Fibroblast of lung (primary cell): ENCODE results near the gene ZNF467. TPM values are rescaled to one million over a fixed set of nuclear protein-coding genes. Genes with fewer than 3 reads are reported as not detected.

Experiments
- DNase-seq, 2 donors: peaks; one replicate each; pipeline versions ENCODE4 v3.0.0 to v3.0.0-alpha.2; 2010; ENCODE audit warnings: low read depth in 2 of 2
- H2AFZ ChIP-seq: 2 replicates; pipeline ENCODE4 v1.5.1; 2012; ENCODE audit warnings: low read length, control low read depth, inconsistent platforms
- H3K27ac ChIP-seq: 2 replicates; pipeline ENCODE4 v1.5.1; 2011; ENCODE audit warnings: low read length, control low read depth; ENCODE audit not compliant: insufficient read depth
- H3K27me3 ChIP-seq: 2 replicates; pipeline ENCODE4 v1.5.1; 2011; ENCODE audit warnings: mild to moderate bottlenecking, low read length; ENCODE audit not compliant: control insufficient read depth, insufficient read depth
- H3K36me3 ChIP-seq: 2 replicates; pipeline ENCODE4 v1.5.1; 2011; ENCODE audit warnings: low read length; ENCODE audit not compliant: control insufficient read depth, insufficient read depth
- H3K4me1 ChIP-seq: 2 replicates; pipeline ENCODE4 v1.5.1; 2011; ENCODE audit warnings: low read length; ENCODE audit not compliant: control insufficient read depth, insufficient read depth; ENCODE audit errors: extremely low read depth
- H3K4me2 ChIP-seq: 2 replicates; pipeline ENCODE4 v1.5.1; 2011; ENCODE audit warnings: low read length, control low read depth; ENCODE audit not compliant: insufficient read depth; ENCODE audit errors: extremely low read depth
- H3K4me3 ChIP-seq, 4 experiments: fragments of 200-600 bp in 1 of 4; sonication (generic) in 1 of 4; replicated peaks in 1 of 4; 2 replicates each; pipeline ENCODE4 v1.5.1; 2011 to 2016; ENCODE audit warnings: low read length in 4 of 4, low read depth in 3 of 4, mild to moderate bottlenecking in 3 of 4, control low read depth in 2 of 4, inconsistent platforms in 1 of 4, mixed read lengths in 1 of 4; ENCODE audit not compliant: insufficient read depth in 1 of 4; ENCODE audit errors: control extremely low read depth in 1 of 4
- H3K79me2 ChIP-seq: 2 replicates; pipeline ENCODE4 v1.5.1; 2012; ENCODE audit warnings: mild to moderate bottlenecking, low read length, inconsistent platforms; ENCODE audit not compliant: control insufficient read depth, insufficient read depth
- H3K9ac ChIP-seq: 2 replicates; pipeline ENCODE4 v1.5.1; 2011; ENCODE audit warnings: mild to moderate bottlenecking, low read length, control low read depth; ENCODE audit not compliant: insufficient read depth
- H3K9me3 ChIP-seq: 2 replicates; pipeline ENCODE4 v1.5.1; 2012; ENCODE audit warnings: low read depth, low read length; ENCODE audit not compliant: control insufficient read depth, insufficient read depth
- H4K20me1 ChIP-seq: 2 replicates; pipeline ENCODE4 v1.5.1; 2011; ENCODE audit warnings: low read length; ENCODE audit not compliant: control insufficient read depth, insufficient read depth; ENCODE audit errors: extremely low read depth
- EZH2 ChIP-seq: IDR thresholded peaks from 2 replicates; pipeline ENCODE4 v1.5.1; 2012; ENCODE audit warnings: low read length, control low read depth, mild to moderate bottlenecking; ENCODE audit errors: missing control alignments
- polyA plus RNA-seq, 2 donors: library from polyadenylated mRNA; depleted of rRNA in 1 of 2; stranded (reverse) in 1 of 2; unstranded in 1 of 2; fragments of >200 nt; gene quantifications; 2 replicates each; pipeline ENCODE4 v1.2.1, GENCODE V29; 2011 to 2012; ENCODE audit warnings: missing spikeins in 1 of 2
- total RNA-seq: library from RNA; depleted of rRNA; stranded (reverse); fragments of >200 nt; gene quantifications from 2 replicates; pipeline ENCODE4 v1.2.1, GENCODE V29; 2014
- TF ChIP-seq, protein P1 (sequence below), 2 donors: IDR thresholded peaks in 1 of 2; conservative IDR thresholded peaks in 1 of 2; 1 replicate in 1 of 2; 2 replicates in 1 of 2; pipeline ENCODE4 v1.5.1; 2011 to 2012; ENCODE audit warnings: low read length in 2 of 2, control low read depth in 1 of 2, inconsistent platforms in 1 of 2, low read depth in 1 of 2, mild to moderate bottlenecking in 1 of 2

ZNF467 gene
- total and polyA plus RNA-seq, 2 donors (not counting 1 experiment from before 2014, with no cell fraction given): 0.89 to 1.3 TPM

DNA sequence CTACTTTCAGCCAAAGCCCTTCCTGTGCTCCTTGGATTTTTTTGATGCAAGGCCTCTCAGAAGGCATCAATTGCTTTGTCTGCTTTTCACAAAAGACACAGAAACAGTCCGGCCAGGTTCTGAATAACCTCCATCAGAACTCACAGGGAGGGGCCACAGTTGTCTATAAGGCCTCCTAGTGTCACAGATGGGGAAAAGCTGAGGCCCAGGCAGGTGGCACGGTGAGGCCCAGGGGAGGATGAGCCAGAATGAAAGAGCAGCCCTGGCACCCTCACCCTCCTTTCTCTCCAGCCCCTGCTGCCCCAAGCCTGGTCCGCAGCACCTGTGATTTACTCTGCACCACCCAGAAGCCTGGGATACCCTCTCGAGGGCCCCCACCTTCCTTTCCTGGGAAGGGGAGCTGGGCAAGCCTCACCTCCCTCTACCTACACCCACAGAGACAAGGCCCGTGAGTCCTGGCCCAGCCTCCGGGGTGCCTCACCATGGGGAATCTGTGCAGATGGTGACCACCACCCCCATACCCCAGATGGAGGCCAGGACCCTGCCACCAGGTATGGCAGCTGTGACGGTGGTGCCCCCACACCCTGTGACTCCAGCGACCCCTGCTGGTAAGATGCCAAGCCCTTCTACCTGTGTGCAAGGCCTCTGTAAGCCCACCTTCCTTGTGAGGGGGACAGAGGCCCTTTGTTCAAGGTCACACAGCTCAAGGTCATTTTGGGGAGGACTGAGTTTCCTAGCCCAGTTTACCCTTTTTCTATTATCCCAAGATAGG lies 26.2 kb upstream of the ZNF467 start:
- no peaks in the 10 kb centered on the region for H4K20me1 ChIP-seq
- no peaks in the 10 kb centered on the region for H3K27me3 ChIP-seq
- H3K27ac ChIP-seq: no peak overlapping the region
- H3K4me2 ChIP-seq: no peak overlapping the region
- H3K9me3 ChIP-seq: no peaks in the 10 kb centered on the region
- H3K4me3 ChIP-seq: no peak overlapping the region
- TF ChIP-seq, protein P1, sequence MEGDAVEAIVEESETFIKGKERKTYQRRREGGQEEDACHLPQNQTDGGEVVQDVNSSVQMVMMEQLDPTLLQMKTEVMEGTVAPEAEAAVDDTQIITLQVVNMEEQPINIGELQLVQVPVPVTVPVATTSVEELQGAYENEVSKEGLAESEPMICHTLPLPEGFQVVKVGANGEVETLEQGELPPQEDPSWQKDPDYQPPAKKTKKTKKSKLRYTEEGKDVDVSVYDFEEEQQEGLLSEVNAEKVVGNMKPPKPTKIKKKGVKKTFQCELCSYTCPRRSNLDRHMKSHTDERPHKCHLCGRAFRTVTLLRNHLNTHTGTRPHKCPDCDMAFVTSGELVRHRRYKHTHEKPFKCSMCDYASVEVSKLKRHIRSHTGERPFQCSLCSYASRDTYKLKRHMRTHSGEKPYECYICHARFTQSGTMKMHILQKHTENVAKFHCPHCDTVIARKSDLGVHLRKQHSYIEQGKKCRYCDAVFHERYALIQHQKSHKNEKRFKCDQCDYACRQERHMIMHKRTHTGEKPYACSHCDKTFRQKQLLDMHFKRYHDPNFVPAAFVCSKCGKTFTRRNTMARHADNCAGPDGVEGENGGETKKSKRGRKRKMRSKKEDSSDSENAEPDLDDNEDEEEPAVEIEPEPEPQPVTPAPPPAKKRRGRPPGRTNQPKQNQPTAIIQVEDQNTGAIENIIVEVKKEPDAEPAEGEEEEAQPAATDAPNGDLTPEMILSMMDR (conservative IDR thresholded peaks at IDR 0.05 in 1 of 2, IDR thresholded peaks at IDR 0.05 in 1 of 2; ENCODE audit: low read depth in 1 of 2, low read length in 2 of 2): peak in 1 of 2 donors; percentile 19
- TF ChIP-seq EZH2: no peak
- H3K9ac ChIP-seq: no peak overlapping the region
- no peaks in the 10 kb centered on the region for H3K36me3 ChIP-seq
- H2AFZ ChIP-seq: no peak overlapping the region
- no peaks in the 10 kb centered on the region for H3K4me1 ChIP-seq
- DNase-seq: no peak
- no peaks in the 10 kb centered on the region for H3K79me2 ChIP-seq

DNA sequence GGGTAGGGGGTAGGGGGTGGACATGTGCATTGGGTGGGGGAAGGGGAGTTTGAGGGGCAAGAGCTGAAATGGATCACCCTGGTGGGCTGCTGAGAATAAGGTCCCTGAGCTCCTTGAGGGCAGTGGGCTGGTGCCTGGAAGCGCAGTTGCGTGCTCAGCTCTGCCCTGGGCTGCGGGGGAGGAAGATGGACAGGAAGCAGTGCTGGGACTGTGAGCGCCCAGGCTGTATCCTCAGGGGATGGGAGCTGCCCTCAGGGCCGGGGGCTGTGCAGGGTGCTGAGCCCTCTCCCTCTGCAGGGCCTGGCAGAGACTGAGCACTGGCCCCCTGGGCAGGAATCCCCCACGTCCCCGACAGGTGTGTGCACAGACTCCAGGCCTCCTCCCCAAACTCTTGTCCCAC lies 24.4 kb upstream of the ZNF467 start:
- Histone ChIP-seq H3K79me2 (no peaks in the 10 kb centered on the region), H3K9ac (no peak overlapping the region), H3K4me2 (no peak overlapping the region), H3K9me3 (no peaks in the 10 kb centered on the region), H3K27me3 (no peaks in the 10 kb centered on the region), H3K36me3 (no peaks in the 10 kb centered on the region), H4K20me1 (no peaks in the 10 kb centered on the region), H3K27ac (no peak overlapping the region), H3K4me1 (no peaks in the 10 kb centered on the region), H2AFZ (no peak overlapping the region), H3K4me3 (no peak overlapping the region)
- DNase-seq: no peak
- TF ChIP-seq EZH2: no peak
- TF ChIP-seq, protein P1 (conservative IDR thresholded peaks at IDR 0.05 in 1 of 2, IDR thresholded peaks at IDR 0.05 in 1 of 2; ENCODE audit: low read depth in 1 of 2, low read length in 2 of 2): no peak

DNA sequence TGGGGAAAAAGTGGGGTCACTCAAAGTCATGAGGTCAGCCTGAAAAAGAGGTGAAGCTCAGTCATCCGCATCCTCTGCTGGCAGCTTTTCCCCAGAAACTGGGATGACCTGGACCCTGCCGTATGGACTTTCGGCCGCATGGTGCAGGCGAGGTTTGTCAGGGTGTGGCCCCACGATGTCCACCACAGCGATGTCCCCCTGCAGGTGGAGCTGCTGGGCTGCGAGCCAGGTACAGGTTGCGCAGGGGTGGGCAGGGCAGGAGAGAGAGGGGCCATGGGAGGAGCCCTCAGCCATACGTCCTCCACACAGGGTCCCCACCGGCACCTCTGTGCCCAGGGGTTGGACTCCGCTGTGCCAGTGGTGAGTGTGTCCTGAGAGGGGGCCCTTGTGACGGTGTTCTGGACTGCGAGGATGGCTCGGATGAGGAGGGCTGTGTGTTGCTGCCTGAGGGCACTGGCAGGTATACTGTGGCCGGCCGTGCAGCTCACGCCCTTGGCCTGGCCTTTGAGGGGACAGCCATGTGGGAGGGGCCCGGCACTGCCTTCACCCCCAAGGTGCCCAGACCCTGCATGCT lies 23.0 kb upstream of the ZNF467 start:
- Histone ChIP-seq H3K4me2 (no peak overlapping the region), H3K79me2 (no peaks in the 10 kb centered on the region), H3K36me3 (no peaks in the 10 kb centered on the region), H3K4me3 (no peak overlapping the region), H3K27me3 (no peaks in the 10 kb centered on the region), H3K9me3 (no peaks in the 10 kb centered on the region), H4K20me1 (no peaks in the 10 kb centered on the region), H2AFZ (no peak overlapping the region), H3K4me1 (no peaks in the 10 kb centered on the region), H3K9ac (no peak overlapping the region), H3K27ac (no peak overlapping the region)
- DNase-seq: no peak
- TF ChIP-seq, protein P1 (conservative IDR thresholded peaks at IDR 0.05 in 1 of 2, IDR thresholded peaks at IDR 0.05 in 1 of 2; ENCODE audit: low read depth in 1 of 2, low read length in 2 of 2): no peak
- no peak for TF ChIP-seq EZH2
